C1 segment of cervical spinal cord (tissue), 14 donors: Measurements from ENCODE around the gene FRAT1.

ENCODE experiments used
- DNase-seq, 14 donors: peaks; one replicate each; lab custom pipeline; 2025; lab: John Stamatoyannopoulos, UW

Gene FRAT1

DNA sequence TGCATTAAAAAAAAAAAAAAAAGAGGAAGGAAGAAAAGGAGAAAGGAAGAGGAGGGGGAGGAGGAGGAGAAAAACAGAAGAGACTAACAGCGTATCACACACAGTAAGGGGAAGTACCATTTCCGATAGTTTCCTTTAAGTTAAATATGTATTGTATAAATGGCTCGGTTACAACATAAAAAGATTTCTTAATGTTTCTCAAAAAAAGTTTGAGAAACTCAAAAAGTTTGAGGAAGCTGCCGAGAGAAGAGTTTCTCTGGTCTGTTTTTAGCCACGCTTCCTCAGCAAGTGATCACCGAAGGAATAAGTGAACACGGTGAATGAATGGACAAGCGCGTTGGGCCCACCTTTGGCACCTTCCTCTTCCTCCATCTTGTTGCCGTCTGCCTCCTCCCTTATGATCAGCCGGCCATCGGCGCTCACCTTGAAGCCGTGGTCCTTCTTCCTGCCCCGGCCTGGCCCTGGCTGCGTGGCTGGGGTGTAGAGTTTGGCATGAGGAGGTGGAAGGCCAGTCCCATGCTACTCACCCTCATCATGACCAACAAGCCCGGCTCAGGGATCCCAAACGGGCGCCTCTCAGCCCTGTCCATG is 46.8 kb downstream of the FRAT1 start:
- DNase-seq, result no peak

DNA sequence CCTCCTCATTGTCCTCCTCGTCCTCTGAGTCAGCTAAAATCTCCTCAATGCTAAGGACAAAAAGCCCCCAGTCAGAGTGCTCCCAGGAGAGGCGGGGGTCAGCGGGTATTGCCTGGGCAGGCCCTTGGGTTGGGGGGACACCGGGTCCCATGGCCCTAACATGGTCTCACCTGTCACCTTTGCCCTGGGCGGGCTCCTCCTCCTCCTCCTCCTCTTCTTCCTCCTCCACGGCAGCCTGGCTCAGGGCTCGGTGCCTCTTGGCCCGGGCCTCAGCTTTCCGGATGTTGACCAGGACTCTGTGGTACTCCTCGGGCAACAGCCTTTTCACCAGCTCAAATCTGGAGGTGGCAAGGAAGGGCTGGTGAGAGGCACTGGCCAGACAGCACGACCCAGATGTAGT is 47.5 kb downstream of the FRAT1 start:
- DNase-seq, result no peak

DNA sequence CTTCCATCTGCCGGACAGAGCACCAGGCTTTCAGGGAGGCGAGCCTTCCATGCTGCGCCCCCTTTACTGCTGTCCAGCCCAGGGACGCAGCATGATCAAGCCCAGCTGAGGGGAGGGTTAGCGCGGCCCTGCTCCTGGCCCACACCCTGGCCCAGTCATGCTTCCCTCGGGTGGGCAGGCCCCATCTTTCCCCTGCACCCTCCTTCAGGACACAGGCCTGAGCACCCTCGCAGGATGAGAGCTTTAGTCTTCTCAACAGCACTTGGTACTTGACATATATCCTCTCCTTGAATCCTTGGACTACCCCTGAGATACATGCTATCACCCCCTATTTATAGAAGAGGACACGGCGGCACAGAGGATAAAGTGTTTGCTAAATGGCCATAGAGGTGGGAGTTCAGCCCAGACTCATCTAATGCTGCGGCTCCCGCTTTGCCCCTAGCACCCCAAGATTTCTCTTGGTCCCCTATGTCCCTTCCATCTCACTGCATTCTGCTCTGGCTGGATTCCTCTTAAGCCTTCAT is 48.1 kb downstream of the FRAT1 start:
- no peak for DNase-seq
